T-cell (primary cell): ENCODE measurements around the gene PDCD6IP. TPM values are rescaled to one million over a fixed set of nuclear protein-coding genes. Genes with fewer than 3 reads are reported as not detected.

ENCODE experiments used
- ATAC-seq, 4 experiments: fragments of 200-7000 bp in 3 of 4; fragments of 150-1000 bp in 1 of 4; cut with Tn5 transposase; replicated peaks in 1 of 4; 1 replicate in 3 of 4; 2 replicates in 1 of 4; pipeline ENCODE4 v1.10.0; 2021; ENCODE audit warnings: moderate library complexity in 3 of 4, mild to moderate bottlenecking in 2 of 4, moderate number of reproducible peaks in 1 of 4
- CTCF ChIA-PET, 2 donors: fragments of 300-600 bp; sonication (Branson Sonifier 250); formaldehyde crosslinking; loops; one replicate each; lab custom pipeline; 2022; ENCODE audit warnings: antibody characterized with exemption in 2 of 2; lab: Charles Lee
- POLR2A ChIA-PET, 2 donors: fragments of 300-600 bp; sonication (Branson Sonifier 250); formaldehyde crosslinking; loops; one replicate each; lab custom pipeline; 2022; ENCODE audit warnings: antibody characterized with exemption in 2 of 2; lab: Charles Lee
- DNase-seq, 35 experiments: peaks; one replicate each; pipeline versions ENCODE4 v3.0.0 to v3.0.0-alpha.2; 2013 to 2023
- H3K27ac ChIP-seq: one replicate; pipeline ENCODE4 v1.5.1; 2013; ENCODE audit warnings: low read length
- H3K27me3 ChIP-seq, 2 experiments: replicated peaks in 1 of 2; 1 replicate in 1 of 2; 2 replicates in 1 of 2; pipeline versions ENCODE4 v1.6.1 to v1.7.0; 2013; ENCODE audit warnings: low read length in 1 of 2, mixed read lengths in 1 of 2; ENCODE audit not compliant: control insufficient read depth in 2 of 2, insufficient read depth in 2 of 2; ENCODE audit errors: extremely low read depth in 1 of 2
- H3K36me3 ChIP-seq, 2 donors: 1 replicate in 1 of 2; 2 replicates in 1 of 2; pipeline versions ENCODE4 v1.6.1 to v1.7.0; 2013; ENCODE audit warnings: low read length in 1 of 2; ENCODE audit not compliant: control insufficient read depth in 2 of 2, insufficient read depth in 1 of 2; ENCODE audit errors: extremely low read depth in 1 of 2
- H3K4me1 ChIP-seq, 2 experiments: 1 replicate in 1 of 2; 2 replicates in 1 of 2; pipeline versions ENCODE4 v1.6.1 to v1.7.0; 2013; ENCODE audit warnings: low read length in 2 of 2, mixed read lengths in 1 of 2; ENCODE audit not compliant: insufficient read depth in 2 of 2, control insufficient read depth in 1 of 2; ENCODE audit errors: extremely low read depth in 1 of 2
- H3K4me3 ChIP-seq, 2 donors: 1 replicate in 1 of 2; 2 replicates in 1 of 2; pipeline versions ENCODE4 v1.5.1 to v1.7.0; 2013; ENCODE audit warnings: mild to moderate bottlenecking in 2 of 2, low read length in 1 of 2, moderate library complexity in 1 of 2; ENCODE audit not compliant: control insufficient read depth in 1 of 2; ENCODE audit errors: extremely low read depth in 1 of 2
- H3K9me3 ChIP-seq: 2 replicates; pipeline ENCODE4 v1.7.0; 2013
- H3K27ac Mint-ChIP-seq, 2 donors: one replicate each; pipeline ENCODE4 v1.8.0; 2020 to 2021; ENCODE audit warnings: mild to moderate bottlenecking in 2 of 2, mixed read lengths in 2 of 2
- H3K27me3 Mint-ChIP-seq, 2 donors: one replicate each; pipeline ENCODE4 v1.8.0; 2021 to 2022; ENCODE audit warnings: mixed read lengths in 2 of 2
- H3K36me3 Mint-ChIP-seq: one replicate; pipeline ENCODE4 v1.8.0; 2021; ENCODE audit warnings: mixed read lengths
- H3K4me1 Mint-ChIP-seq, 3 donors: one replicate each; pipeline ENCODE4 v1.8.0; 2020 to 2022; ENCODE audit warnings: mixed read lengths in 3 of 3, mild to moderate bottlenecking in 1 of 3
- H3K4me3 Mint-ChIP-seq, 3 donors: one replicate each; pipeline ENCODE4 v1.8.0; 2020 to 2022; ENCODE audit warnings: mild to moderate bottlenecking in 3 of 3, mixed read lengths in 3 of 3, moderate library complexity in 3 of 3
- H3K9me3 Mint-ChIP-seq, 3 donors: one replicate each; pipeline ENCODE4 v1.8.0; 2020 to 2022; ENCODE audit warnings: mixed read lengths in 3 of 3
- WGBS: methylation state at CpG from one replicate; pipeline ENCODE4 v1.1.5; 2013; ENCODE audit warnings: missing lambda C conversion rate; ENCODE audit not compliant: insufficient coverage; 5-methylcytosine and 5-hydroxymethylcytosine counted together
- total RNA-seq, 35 experiments: library from RNA in 6 of 35; stranded (reverse) in 6 of 35; fragments of 120-200 nt in 1 of 35; gene quantifications; one replicate each; pipeline versions ENCODE4 v1.2.1 to v1.2.4 and lab custom pipeline; 2013 to 2026

Gene PDCD6IP
- total RNA-seq, 5 donors from 2014 or later (not counting 1 experiment from before 2014, with no cell fraction given) = 139 to 216 (median 189) TPM

DNA sequence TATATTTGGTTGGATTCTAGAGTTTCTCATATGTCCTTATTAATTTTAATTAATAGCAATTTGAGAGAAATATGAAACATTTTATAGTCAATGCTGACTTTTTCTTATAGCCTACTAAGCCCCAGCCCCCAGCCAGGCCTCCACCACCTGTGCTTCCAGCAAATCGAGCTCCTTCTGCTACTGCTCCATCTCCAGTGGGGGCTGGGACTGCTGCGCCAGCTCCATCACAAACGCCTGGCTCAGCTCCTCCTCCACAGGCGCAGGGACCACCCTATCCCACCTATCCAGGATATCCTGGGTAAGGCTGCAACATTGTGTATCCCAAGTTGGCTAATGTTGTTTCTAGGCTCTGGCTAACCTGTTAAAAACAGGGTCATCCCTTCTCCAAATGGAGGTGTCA lies 66.7 kb downstream of the PDCD6IP start:
- ATAC-seq (no peak), DNase-seq (no peak)
- CTCF ChIA-PET = interaction anchor here in 1 of 2 donors (0.5 kb wide), 1 partner anchor 29 kb away, joined by 3 read pairs; no protein-coding TSS in a partner anchor
- Mint-ChIP-seq H3K4me3 (no peak overlapping the region), H3K36me3 (peaks cover 45% of the 10 kb centered on the region), H3K27me3 (no peaks in the 10 kb centered on the region), H3K4me1 (no peaks in the 10 kb centered on the region), H3K27ac (no peak overlapping the region), H3K9me3 (no peaks in the 10 kb centered on the region)
- Histone ChIP-seq H3K36me3 (peaks cover 0 to 44% of the 10 kb centered on the region in 2 donors), H3K9me3 (no peaks in the 10 kb centered on the region), H3K27me3 (no peaks in the 10 kb centered on the region), H3K4me3 (no peak overlapping the region), H3K4me1 (no peaks in the 10 kb centered on the region), H3K27ac (no peak overlapping the region)
- 88% methylated on average over 1 of the region's 4 CpGs for WGBS
- POLR2A ChIA-PET = no interaction called here

DNA sequence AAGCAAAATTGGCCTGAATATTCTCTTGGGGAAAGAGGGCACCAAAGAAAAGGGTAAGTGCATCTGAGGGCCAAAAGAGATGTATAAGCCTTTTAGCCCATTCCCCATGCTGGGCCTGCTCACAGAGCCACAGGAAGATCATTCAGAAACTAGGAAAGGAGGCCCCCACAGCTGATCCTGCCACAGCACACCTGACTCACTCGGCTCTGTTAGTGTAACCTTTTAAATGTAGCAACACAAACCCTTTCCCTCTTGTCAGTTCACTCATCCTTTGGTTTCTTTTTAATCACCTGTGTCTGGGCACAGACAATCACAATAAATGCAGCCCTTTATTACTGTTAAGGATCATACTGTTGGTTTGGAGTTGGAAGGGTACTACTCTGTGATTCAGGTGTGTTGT lies 69.9 kb downstream of the PDCD6IP start:
- Histone ChIP-seq H3K4me1 (no peaks in the 10 kb centered on the region), H3K27me3 (no peaks in the 10 kb centered on the region), H3K4me3 (no peak overlapping the region), H3K27ac (no peak overlapping the region), H3K36me3 (peaks cover 0 to 40% of the 10 kb centered on the region in 2 donors), H3K9me3 (no peaks in the 10 kb centered on the region)
- ATAC-seq (no peak), DNase-seq (no peak)
- WGBS = no CpG with 5 or more reads among the region's 1 CpG
- Mint-ChIP-seq H3K36me3 (peaks cover 37% of the 10 kb centered on the region), H3K4me1 (no peaks in the 10 kb centered on the region), H3K4me3 (no peak overlapping the region), H3K27ac (peak overlapping the region; percentile 42 to 52), H3K9me3 (no peaks in the 10 kb centered on the region), H3K27me3 (no peaks in the 10 kb centered on the region)
- ChIA-PET POLR2A (no interaction called here), CTCF (no interaction called here)

DNA sequence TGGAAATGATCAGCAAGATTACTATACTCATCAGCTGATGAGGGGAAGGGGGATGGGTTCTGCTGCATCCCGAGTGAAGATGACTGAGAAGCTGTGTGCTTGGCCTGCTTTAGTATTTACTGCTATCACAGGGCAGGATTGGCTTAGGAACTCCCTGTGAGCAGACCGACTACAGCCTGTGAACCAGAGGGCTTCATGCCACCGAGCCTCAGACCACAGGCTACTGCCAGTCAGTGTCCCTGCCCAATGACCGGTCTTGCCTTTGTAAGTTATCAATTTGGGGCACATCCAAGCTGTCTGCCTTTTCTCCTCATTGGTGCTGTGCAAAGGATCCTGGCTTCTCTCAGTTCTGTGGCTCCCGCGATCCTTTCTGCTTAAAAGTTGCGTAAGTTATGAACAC lies 71.5 kb downstream of the PDCD6IP start:
- Histone ChIP-seq H3K9me3 (no peaks in the 10 kb centered on the region), H3K4me3 (no peak overlapping the region), H3K27me3 (no peaks in the 10 kb centered on the region), H3K27ac (no peak overlapping the region), H3K36me3 (peaks cover 0 to 24% of the 10 kb centered on the region in 2 donors), H3K4me1 (no peaks in the 10 kb centered on the region)
- Mint-ChIP-seq H3K4me3 (no peak overlapping the region), H3K4me1 (no peaks in the 10 kb centered on the region), H3K27ac (peak overlapping the region in 1 of 2 donors; percentile 13), H3K36me3 (peaks cover 23% of the 10 kb centered on the region), H3K9me3 (no peaks in the 10 kb centered on the region), H3K27me3 (no peaks in the 10 kb centered on the region)
- WGBS = 97% methylated on average over 4 of the region's 7 CpGs
- DNase-seq (no peak), ATAC-seq (no peak)
- CTCF ChIA-PET = no interaction called here
- POLR2A ChIA-PET = no interaction called here

DNA sequence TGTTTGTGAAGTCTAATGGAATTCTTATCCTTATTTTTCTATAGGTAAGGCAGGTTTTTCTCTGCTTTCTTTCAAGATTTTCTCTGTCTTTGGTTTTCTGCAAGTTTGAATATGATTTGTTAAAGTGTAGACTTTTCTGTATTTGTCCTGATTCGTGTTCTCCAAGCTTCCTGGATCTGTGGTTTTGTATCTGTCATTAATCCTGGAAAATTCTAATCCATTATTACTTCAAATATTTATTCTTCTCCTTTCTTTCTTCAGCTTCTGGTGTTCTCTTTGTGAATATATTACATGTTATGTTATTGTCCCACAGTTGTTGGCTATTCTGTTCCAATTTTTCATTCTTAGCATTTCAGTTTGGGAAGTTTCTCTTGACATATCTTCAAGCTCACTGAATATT lies 76.4 kb downstream of the PDCD6IP start:
- no peaks in the 10 kb centered on the region for H3K27me3 ChIP-seq
- H3K4me3 Mint-ChIP-seq = no peak overlapping the region
- no peak overlapping the region for H3K27ac Mint-ChIP-seq
- DNase-seq (no peak), ATAC-seq (no peak)
- H3K36me3 Mint-ChIP-seq = peaks cover 12% of the 10 kb centered on the region
- H3K4me3 ChIP-seq = no peak overlapping the region
- no peaks in the 10 kb centered on the region for H3K9me3 Mint-ChIP-seq
- CTCF ChIA-PET = no interaction called here
- POLR2A ChIA-PET = no interaction called here
- no peaks in the 10 kb centered on the region for H3K9me3 ChIP-seq
- H3K27me3 Mint-ChIP-seq = no peaks in the 10 kb centered on the region
- H3K36me3 ChIP-seq = no peaks in the 10 kb centered on the region
- no CpG with 5 or more reads among the region's 1 CpG for WGBS
- H3K4me1 Mint-ChIP-seq = no peaks in the 10 kb centered on the region
- H3K4me1 ChIP-seq = no peaks in the 10 kb centered on the region
- no peak overlapping the region for H3K27ac ChIP-seq

DNA sequence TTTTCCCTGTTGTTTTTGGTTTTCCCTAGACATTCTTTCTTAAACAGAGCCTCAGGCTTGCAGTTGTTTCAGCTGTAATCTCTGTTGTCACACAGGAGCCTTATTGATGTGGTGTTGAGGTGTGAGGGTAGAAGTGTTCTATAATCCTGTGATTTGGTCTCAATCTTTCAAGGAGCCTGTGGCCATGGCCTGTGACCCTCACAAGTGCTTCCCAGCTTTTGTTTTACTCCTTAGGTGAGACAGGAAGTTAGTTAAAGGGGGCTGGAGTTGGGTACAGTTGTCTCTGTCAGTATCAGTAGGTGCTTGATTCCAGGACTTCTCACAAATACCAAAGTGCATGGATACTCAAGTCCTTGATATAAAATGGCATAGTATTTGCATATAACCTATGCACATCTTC lies 77.2 kb downstream of the PDCD6IP start:
- no peaks in the 10 kb centered on the region for H3K27me3 ChIP-seq
- Mint-ChIP-seq H3K4me1 (no peaks in the 10 kb centered on the region), H3K4me3 (no peak overlapping the region), H3K9me3 (no peaks in the 10 kb centered on the region), H3K27ac (no peak overlapping the region), H3K36me3 (peaks cover 7% of the 10 kb centered on the region), H3K27me3 (no peaks in the 10 kb centered on the region)
- CTCF ChIA-PET = no interaction called here
- POLR2A ChIA-PET = no interaction called here
- no peaks in the 10 kb centered on the region for H3K4me1 ChIP-seq
- H3K27ac ChIP-seq = no peak overlapping the region
- no peak for DNase-seq
- H3K4me3 ChIP-seq = no peak overlapping the region
- no peak for ATAC-seq
- no peaks in the 10 kb centered on the region for H3K9me3 ChIP-seq
- no peaks in the 10 kb centered on the region for H3K36me3 ChIP-seq

DNA sequence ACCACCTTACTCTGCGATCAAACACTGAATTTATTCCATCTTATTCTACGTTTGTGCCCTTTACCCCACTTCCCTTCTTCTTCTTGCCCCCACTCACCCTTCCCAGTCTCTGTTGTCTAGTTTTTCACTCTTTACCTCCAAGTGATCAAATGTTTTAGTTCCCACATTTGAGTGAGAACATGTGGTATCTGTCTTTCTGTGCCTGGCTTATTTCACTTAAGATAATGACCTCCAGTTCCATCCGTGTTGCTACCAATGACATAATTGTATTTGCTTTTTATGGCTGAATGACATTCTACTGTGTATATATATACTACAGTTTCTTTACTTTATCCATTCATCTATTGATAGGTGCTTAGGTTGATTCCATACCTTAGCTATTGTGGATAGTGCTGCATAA lies 78.8 kb downstream of the PDCD6IP start:
- Mint-ChIP-seq H3K36me3 (peaks cover 7% of the 10 kb centered on the region), H3K4me3 (no peak overlapping the region), H3K27me3 (no peaks in the 10 kb centered on the region), H3K27ac (no peak overlapping the region), H3K9me3 (no peaks in the 10 kb centered on the region), H3K4me1 (no peaks in the 10 kb centered on the region)
- Histone ChIP-seq H3K36me3 (no peaks in the 10 kb centered on the region), H3K27ac (no peak overlapping the region), H3K9me3 (no peaks in the 10 kb centered on the region), H3K27me3 (no peaks in the 10 kb centered on the region), H3K4me3 (no peak overlapping the region), H3K4me1 (no peaks in the 10 kb centered on the region)
- ATAC-seq (no peak), DNase-seq (no peak)
- POLR2A ChIA-PET = no interaction called here
- no CpG with 5 or more reads among the region's 3 CpGs for WGBS
- CTCF ChIA-PET = no interaction called here

DNA sequence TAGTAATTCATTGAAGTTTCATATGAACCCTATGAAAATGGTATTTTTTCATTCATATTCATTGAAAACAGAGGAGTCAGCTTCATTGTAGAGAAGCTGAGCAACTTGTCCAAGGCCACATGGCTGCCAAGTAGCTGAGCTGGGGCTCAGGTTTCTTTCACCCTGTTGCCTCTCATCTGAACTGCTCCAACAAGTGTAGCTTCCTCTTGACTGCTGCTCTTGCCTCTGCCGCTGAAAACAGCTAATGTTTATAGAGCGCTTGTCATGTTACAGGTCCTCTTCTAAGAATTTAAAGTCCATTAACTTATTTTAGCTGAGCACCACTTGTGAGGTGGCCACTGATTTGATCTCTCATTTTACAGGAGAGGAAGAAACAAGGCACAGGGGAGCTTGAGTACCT lies 81.1 kb downstream of the PDCD6IP start:
- no peak overlapping the region for H3K27ac Mint-ChIP-seq
- H3K4me3 ChIP-seq = no peak overlapping the region
- DNase-seq (no peak), ATAC-seq (no peak)
- no peaks in the 10 kb centered on the region for H3K36me3 ChIP-seq
- peaks cover 4 to 6% (median 4%) of the 10 kb centered on the region in 3 donors for H3K4me1 Mint-ChIP-seq
- 92% methylated on average over 2 of the region's 2 CpGs for WGBS
- POLR2A ChIA-PET = no interaction called here
- no peak overlapping the region for H3K4me3 Mint-ChIP-seq
- H3K27ac ChIP-seq = no peak overlapping the region
- no peaks in the 10 kb centered on the region for H3K27me3 ChIP-seq
- no peaks in the 10 kb centered on the region for H3K9me3 ChIP-seq
- H3K36me3 Mint-ChIP-seq = peaks cover 3% of the 10 kb centered on the region
- H3K4me1 ChIP-seq = peaks cover 0 to 7% of the 10 kb centered on the region in 2 experiments
- CTCF ChIA-PET = interaction anchor here in 1 of 2 donors (0.8 kb wide), 1 partner anchor 1010 kb away, joined by 3 read pairs; no protein-coding TSS in a partner anchor
- H3K27me3 Mint-ChIP-seq = peaks cover 0 to 3% of the 10 kb centered on the region in 2 donors
- H3K9me3 Mint-ChIP-seq = no peaks in the 10 kb centered on the region
